GM19238 (cell line): ENCODE measurements around the gene ASPDH.
"Not testable (repeated sequence)": the region's sequence is repeated elsewhere in the genome, so short reads cannot be mapped to it uniquely, and the experiment has no call there.

ENCODE experiments used
- DNase-seq: peaks from one replicate; pipeline ENCODE4 v3.0.0; 2011; ENCODE audit warnings: low spot score; ENCODE audit not compliant: insufficient read length

Gene ASPDH

GRCh38 chr19:50548191-50549058 is 34.7 kb upstream of the ASPDH start:
- no peak for DNase-seq

- DNase-seq, result no peak
Observed at GRCh38 chr19:50547385-50548190, 33.9 kb upstream of the ASPDH start.

GRCh38 chr19:50546527-50547221 is 33.0 kb upstream of the ASPDH start:
- DNase-seq, result no peak

DNA sequence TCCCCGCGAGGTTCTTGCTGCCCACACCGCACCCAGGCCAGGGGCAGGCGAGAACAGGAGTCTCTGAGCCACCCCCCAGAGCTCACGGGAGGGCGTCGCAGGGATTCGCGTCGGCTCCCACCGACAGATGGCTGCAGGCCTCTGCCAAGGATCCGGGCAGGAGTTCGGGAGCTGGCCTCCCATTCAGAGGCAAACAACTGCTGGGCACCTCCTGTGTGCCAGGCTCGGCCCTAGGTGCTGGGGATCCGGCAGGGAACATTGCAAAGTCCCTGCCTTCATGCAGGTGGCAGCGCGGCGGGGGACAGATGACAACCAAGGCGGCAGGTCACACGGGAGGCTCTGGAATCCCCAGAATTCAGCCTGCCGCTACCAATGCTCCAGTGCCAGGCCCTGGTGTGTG is 29.2 kb upstream of the ASPDH start:
- no peak for DNase-seq

- peak; percentile 78 for DNase-seq
Observed at GRCh38 chr19:50537769-50538230, 24.1 kb upstream of the ASPDH start.

DNA sequence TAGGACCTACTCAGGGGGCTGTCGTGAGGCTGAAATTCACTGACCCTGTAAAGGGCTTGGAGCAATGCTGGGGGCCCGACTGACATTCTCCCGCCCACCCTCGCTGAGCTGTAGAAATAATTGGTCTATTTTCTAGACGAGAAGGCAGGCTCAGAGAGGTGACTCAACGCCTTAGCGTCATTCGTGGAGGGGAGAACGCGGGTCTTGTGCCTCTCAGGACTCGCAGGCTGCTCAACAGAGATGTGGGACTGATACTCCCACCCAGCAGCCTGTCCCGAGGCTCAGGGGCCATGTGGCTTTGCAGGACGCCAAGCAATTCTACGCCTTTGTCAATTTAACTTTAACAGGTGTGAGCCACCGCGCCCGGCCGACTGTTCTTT is 23.6 kb upstream of the ASPDH start:
- DNase-seq, result no peak

- no peak for DNase-seq
Observed at GRCh38 chr19:50536662-50537305, 23.1 kb upstream of the ASPDH start.

DNA sequence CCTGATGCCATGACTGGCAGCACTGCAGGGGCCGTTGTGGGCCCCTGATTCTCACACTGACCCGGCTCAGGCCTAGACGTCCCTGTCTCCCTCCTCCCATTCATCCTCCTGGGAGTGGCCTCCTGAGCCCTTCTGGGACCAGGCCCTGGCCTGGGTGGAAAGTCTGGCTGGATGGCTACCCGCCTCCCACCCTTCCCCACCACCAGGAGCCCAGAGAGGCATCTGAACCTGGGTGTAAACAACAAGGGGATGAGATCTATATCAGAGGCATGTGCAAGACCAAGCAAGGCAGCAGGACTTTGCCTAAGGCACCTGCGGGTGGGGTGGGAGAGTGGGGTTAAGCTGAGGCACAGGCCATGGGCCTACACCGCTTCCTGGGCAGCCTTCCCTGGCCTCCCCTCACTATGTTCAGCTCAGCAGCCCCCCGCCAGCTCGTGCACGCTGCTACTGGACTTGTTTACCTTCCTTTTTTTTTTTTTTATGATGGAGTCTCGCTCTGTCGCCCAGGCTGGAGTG is 22.0 kb upstream of the ASPDH start:
- no peak for DNase-seq

DNA sequence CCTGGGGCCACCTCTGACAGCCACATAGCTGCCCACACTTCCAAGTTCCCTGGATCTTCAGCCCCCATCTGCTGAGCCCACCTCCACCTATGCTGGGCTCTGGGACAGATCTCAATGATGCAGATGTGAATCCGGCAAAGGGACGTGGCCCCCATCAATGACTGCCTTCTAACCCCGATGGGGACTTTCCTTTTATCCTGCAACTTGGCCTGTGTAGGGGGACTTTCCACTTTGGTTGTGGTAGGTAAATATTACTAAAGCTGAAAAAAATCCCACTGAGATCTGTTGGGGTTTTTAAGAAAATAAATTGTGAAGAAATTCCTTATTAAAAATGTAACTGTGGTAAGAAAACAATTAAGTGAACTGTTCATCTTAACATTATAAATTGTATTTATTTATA is 20.8 kb upstream of the ASPDH start:
- no peak for DNase-seq

GRCh38 chr19:50532952-50533351 is 19.2 kb upstream of the ASPDH start:
- DNase-seq, result no peak

GRCh38 chr19:50531171-50531612 is 17.5 kb upstream of the ASPDH start:
- no peak for DNase-seq

- DNase-seq, result not testable (repeated sequence)
Observed at GRCh38 chr19:50528052-50528451, 14.3 kb upstream of the ASPDH start.

GRCh38 chr19:50522881-50523280 is 9.2 kb upstream of the ASPDH start:
- no peak for DNase-seq

- no peak for DNase-seq
Observed at GRCh38 chr19:50520822-50521465, 7.2 kb upstream of the ASPDH start.

GRCh38 chr19:50519006-50519575 is 5.4 kb upstream of the ASPDH start:
- DNase-seq, result no peak

- DNase-seq, result no peak
Observed at GRCh38 chr19:50518091-50519005, 4.6 kb upstream of the ASPDH start.

GRCh38 chr19:50517704-50518075 is 4.0 kb upstream of the ASPDH start:
- DNase-seq, result no peak

DNA sequence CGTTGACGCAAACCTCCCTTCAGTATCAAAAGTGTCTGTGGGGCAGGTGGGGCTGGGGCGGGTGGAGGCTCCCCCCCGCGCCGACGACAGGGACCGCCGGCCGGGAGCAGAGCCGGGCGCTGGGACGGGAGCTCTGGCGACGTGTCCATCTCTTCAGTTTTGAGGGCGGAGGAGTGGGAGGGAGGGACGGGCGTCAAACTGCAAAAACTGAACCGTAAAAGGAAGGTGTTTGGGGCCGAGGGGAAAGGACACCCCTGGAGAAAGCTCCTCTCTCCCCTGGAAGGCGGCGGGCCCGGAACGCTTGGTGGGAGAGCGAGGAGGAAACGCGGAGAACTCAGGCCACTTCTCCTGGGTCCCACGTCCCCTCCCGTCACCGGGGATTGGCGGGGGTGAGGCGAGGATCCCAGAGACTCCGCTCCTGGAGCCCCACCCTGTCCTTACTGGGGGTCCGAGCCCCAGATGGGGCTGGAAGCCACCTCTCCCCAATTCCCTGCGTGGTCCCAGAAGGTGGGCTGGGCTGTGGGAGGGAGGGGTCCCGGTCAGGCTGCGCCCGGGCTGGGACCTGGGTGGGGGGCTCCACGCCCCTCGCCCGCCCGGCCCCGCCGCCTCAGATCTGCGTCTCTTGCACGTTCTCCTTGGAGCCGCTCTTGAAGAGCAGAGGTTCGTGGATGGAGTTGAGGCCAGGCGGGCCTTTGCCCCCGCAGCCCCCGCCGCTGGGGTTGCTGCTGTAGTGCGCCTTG is 3.4 kb upstream of the ASPDH start:
- no peak for DNase-seq

GRCh38 chr19:50516456-50516855 is 2.7 kb upstream of the ASPDH start:
- DNase-seq, result no peak
